OCI-LY3 (cell line): ENCODE results near the gene TOR1AIP1.

Experiments used
- EZH2phosphoT487 ChIP-seq: fragments of 200-600 bp; shearing (Covaris generic); IDR thresholded peaks from 2 replicates; pipeline ENCODE4 v1.6.1; 2018; ENCODE audit warnings: antibody characterized with exemption, mixed run types, low read depth
- TF ChIP-seq, protein P1 (sequence below): fragments of 200-600, 300-600 bp; sonication (generic); IDR thresholded peaks from 2 replicates; pipeline ENCODE4 v1.5.1; 2014; ENCODE audit warnings: antibody characterized with exemption, low read length, low read depth

DNA sequence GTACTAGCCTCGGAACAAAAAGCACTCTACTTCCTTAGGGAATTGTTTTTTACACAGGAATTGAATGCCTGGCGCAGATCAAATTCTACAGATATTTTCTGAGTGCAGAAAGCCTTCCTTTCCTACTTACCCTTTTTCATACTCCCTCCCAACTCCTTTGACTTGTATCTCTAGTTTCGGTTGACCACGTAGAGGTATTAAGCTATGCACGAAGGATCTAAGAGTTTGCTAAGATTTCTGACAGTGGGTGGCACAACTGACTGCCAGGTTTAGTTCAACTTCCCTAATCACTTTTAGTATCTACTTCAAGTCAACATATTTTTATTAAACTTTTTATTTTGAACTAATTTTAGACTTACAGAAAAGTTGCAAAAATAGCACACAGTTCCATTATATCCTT lies 9.5 kb upstream of the TOR1AIP1 start:
- TF ChIP-seq, protein P1, sequence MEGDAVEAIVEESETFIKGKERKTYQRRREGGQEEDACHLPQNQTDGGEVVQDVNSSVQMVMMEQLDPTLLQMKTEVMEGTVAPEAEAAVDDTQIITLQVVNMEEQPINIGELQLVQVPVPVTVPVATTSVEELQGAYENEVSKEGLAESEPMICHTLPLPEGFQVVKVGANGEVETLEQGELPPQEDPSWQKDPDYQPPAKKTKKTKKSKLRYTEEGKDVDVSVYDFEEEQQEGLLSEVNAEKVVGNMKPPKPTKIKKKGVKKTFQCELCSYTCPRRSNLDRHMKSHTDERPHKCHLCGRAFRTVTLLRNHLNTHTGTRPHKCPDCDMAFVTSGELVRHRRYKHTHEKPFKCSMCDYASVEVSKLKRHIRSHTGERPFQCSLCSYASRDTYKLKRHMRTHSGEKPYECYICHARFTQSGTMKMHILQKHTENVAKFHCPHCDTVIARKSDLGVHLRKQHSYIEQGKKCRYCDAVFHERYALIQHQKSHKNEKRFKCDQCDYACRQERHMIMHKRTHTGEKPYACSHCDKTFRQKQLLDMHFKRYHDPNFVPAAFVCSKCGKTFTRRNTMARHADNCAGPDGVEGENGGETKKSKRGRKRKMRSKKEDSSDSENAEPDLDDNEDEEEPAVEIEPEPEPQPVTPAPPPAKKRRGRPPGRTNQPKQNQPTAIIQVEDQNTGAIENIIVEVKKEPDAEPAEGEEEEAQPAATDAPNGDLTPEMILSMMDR, result peak; percentile 10; the same call in 1 of the 2 replicates
- TF ChIP-seq EZH2phosphoT487, result no peak
